Heart left ventricle (tissue), 13 donors: ENCODE data around the gene ZNF611.
"Not testable (repeated sequence)": the region's sequence is repeated elsewhere in the genome, so short reads cannot be mapped to it uniquely, and the experiment has no call there.

ENCODE experiments used
- POLR2A ChIP-seq, 2 donors: fragments of 450-650 bp; IDR thresholded peaks; one replicate each; pipeline ENCODE4 v1.6.1; 2017; ENCODE audit warnings: antibody characterized with exemption in 2 of 2, mild to moderate bottlenecking in 2 of 2, moderate library complexity in 2 of 2
- TF ChIP-seq, protein P1 (sequence below), 12 donors: fragments of 200-600 bp; sonication (generic) in 4 of 12; IDR thresholded peaks; one replicate each; pipeline versions ENCODE4 v1.5.0 to v1.8.0; 2018 to 2022; ENCODE audit warnings: antibody characterized with exemption in 12 of 12, mild to moderate bottlenecking in 5 of 12
- donor health status: ischemic (EF 13 %, LVEDD 7.1; RV severe dilation, severe dysfunction).
- donor health status: DM: no; HTN: yes; CAD: no.
- donor health status: DM: no; HTN: no; CAD: no.
- donor health status: ischemic (EF 25% LVEDD 6.9; RV normal size, moderate dysfunction).
- donor health status: ischemic (EF 25% LVEDD 5.7; RV mildly dilated, moderate dysfunction).
- donor health status: ischemic (EF 35%, LVEDD 5.7; RV mildly dilated, moderate dysfunction).
- donor health status: nonischemic (EF 11% LVEDD 7.7; RV severe dilation, severe dysfunction).
- donor health status: DM: yes; HTN: yes; CAD: no.
- donor health status: PGD.
- donor health status: ischemic (EF 29% LVEDD 5.4; RV normal size, mild dysfunction).
- donor health status: nonischemic (EF 23%, LVEDD 6.1; RV moderate dilation, normal function).

DNA sequence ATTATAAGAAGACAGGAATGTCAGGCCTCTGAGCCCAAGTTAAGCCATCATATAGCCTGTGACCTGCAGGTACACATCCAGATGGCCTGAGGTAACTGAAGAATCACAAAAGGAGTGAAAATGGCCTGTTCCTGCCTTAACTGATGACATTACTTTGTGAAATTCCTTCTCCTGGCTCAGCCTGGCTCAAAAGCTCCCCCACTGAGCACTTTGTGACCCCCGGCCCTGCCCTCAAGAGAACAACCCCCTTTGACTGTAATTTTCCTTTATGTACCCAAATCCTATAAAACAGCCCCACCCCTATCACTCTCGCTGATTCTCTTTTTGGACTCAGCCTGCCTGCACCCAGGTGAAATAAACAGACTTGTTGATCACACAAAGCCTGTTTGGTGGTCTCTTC is 21.6 kb upstream of the ZNF611 start:
- TF ChIP-seq, protein P1, sequence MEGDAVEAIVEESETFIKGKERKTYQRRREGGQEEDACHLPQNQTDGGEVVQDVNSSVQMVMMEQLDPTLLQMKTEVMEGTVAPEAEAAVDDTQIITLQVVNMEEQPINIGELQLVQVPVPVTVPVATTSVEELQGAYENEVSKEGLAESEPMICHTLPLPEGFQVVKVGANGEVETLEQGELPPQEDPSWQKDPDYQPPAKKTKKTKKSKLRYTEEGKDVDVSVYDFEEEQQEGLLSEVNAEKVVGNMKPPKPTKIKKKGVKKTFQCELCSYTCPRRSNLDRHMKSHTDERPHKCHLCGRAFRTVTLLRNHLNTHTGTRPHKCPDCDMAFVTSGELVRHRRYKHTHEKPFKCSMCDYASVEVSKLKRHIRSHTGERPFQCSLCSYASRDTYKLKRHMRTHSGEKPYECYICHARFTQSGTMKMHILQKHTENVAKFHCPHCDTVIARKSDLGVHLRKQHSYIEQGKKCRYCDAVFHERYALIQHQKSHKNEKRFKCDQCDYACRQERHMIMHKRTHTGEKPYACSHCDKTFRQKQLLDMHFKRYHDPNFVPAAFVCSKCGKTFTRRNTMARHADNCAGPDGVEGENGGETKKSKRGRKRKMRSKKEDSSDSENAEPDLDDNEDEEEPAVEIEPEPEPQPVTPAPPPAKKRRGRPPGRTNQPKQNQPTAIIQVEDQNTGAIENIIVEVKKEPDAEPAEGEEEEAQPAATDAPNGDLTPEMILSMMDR (IDR thresholded peaks at IDR 0.05), result not testable (repeated sequence)
- not testable (repeated sequence) for TF ChIP-seq POLR2A (IDR thresholded peaks at IDR 0.05)
